ENCODE results near the gene GRM7. TPM values are rescaled to one million over a fixed set of nuclear protein-coding genes. Genes with fewer than 3 reads are reported as not detected.

The GRM7 gene
- total RNA-seq, 2 experiments from 2014 or later = not detected

GRCh38 chr3:7190095-7190494 lies 329.2 kb downstream of the GRM7 start:
- no peaks in the 10 kb centered on the region for H3K36me3 ChIP-seq (ENCODE audit: insufficient read depth, low read length)
- no peaks in the 10 kb centered on the region for H3K9me2 ChIP-seq (ENCODE audit: insufficient read depth, low read length)
- no peak overlapping the region for H3K27ac ChIP-seq (ENCODE audit: low read depth, low read length, poor library complexity, severe bottlenecking)
- H2AFZ ChIP-seq (ENCODE audit: low read length) = no peak overlapping the region
- CTCF ChIA-PET (ENCODE audit: unreplicated experiment) = no interaction called here
- no TSS peak for BruUV-seq (replicated peaks)
- H3K79me2 ChIP-seq (ENCODE audit: insufficient read depth, low read depth, low read length) = no peaks in the 10 kb centered on the region
- intact Hi-C loops (cut with micrococcal nuclease; ENCODE audit: unreplicated experiment) = no loop called here
- H3K4me3 ChIP-seq (ENCODE audit: low read depth, low read length, poor library complexity, severe bottlenecking) = no peak overlapping the region
- no peaks in the 10 kb centered on the region for H3K9me3 ChIP-seq (ENCODE audit: low read length)
- POLR2A ChIA-PET = no interaction called here
- TF ChIP-seq, protein P1, sequence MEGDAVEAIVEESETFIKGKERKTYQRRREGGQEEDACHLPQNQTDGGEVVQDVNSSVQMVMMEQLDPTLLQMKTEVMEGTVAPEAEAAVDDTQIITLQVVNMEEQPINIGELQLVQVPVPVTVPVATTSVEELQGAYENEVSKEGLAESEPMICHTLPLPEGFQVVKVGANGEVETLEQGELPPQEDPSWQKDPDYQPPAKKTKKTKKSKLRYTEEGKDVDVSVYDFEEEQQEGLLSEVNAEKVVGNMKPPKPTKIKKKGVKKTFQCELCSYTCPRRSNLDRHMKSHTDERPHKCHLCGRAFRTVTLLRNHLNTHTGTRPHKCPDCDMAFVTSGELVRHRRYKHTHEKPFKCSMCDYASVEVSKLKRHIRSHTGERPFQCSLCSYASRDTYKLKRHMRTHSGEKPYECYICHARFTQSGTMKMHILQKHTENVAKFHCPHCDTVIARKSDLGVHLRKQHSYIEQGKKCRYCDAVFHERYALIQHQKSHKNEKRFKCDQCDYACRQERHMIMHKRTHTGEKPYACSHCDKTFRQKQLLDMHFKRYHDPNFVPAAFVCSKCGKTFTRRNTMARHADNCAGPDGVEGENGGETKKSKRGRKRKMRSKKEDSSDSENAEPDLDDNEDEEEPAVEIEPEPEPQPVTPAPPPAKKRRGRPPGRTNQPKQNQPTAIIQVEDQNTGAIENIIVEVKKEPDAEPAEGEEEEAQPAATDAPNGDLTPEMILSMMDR (conservative IDR thresholded peaks at IDR 0.05; ENCODE audit: low read length) = no peak
- TF ChIP-seq EZH2phosphoT487 (IDR thresholded peaks at IDR 0.05; ENCODE audit: borderline replicate concordance, low read depth, low read length) = no peak
- no peaks in the 10 kb centered on the region for H3K4me1 ChIP-seq (ENCODE audit: insufficient read depth, low read length, poor library complexity, severe bottlenecking)
- H3K4me2 ChIP-seq (ENCODE audit: low read length) = no peak overlapping the region
- H4K20me1 ChIP-seq (ENCODE audit: insufficient read depth, low read length) = no peaks in the 10 kb centered on the region
- DNase-seq (ENCODE audit: low spot score) = no peak

- no peak overlapping the region for H2AFZ ChIP-seq (ENCODE audit: low read length)
- intact Hi-C loops (cut with micrococcal nuclease; ENCODE audit: unreplicated experiment) = no loop called here
- CTCF ChIA-PET (ENCODE audit: unreplicated experiment) = no interaction called here
- BruUV-seq (replicated peaks) = no TSS peak
- no peaks in the 10 kb centered on the region for H3K9me2 ChIP-seq (ENCODE audit: insufficient read depth, low read length)
- no peaks in the 10 kb centered on the region for H4K20me1 ChIP-seq (ENCODE audit: insufficient read depth, low read length)
- DNase-seq (ENCODE audit: low spot score) = no peak
- POLR2A ChIA-PET = interaction anchor here (0.6 kb wide), 1 partner anchor 242 kb away, joined by 3 read pairs; no protein-coding TSS in a partner anchor
- no peaks in the 10 kb centered on the region for H3K4me1 ChIP-seq (ENCODE audit: insufficient read depth, low read length, poor library complexity, severe bottlenecking)
- no peak overlapping the region for H3K4me3 ChIP-seq (ENCODE audit: low read depth, low read length, poor library complexity, severe bottlenecking)
- no peaks in the 10 kb centered on the region for H3K36me3 ChIP-seq (ENCODE audit: insufficient read depth, low read length)
- H3K9me3 ChIP-seq (ENCODE audit: low read length) = no peaks in the 10 kb centered on the region
- H3K4me2 ChIP-seq (ENCODE audit: low read length) = no peak overlapping the region
- TF ChIP-seq, protein P1 (conservative IDR thresholded peaks at IDR 0.05; ENCODE audit: low read length) = no peak
- no peaks in the 10 kb centered on the region for H3K79me2 ChIP-seq (ENCODE audit: insufficient read depth, low read depth, low read length)
- H3K27ac ChIP-seq (ENCODE audit: low read depth, low read length, poor library complexity, severe bottlenecking) = no peak overlapping the region
These were observed 332.4 kb downstream of the GRM7 start for GRCh38 chr3:7193269-7193668.

DNA sequence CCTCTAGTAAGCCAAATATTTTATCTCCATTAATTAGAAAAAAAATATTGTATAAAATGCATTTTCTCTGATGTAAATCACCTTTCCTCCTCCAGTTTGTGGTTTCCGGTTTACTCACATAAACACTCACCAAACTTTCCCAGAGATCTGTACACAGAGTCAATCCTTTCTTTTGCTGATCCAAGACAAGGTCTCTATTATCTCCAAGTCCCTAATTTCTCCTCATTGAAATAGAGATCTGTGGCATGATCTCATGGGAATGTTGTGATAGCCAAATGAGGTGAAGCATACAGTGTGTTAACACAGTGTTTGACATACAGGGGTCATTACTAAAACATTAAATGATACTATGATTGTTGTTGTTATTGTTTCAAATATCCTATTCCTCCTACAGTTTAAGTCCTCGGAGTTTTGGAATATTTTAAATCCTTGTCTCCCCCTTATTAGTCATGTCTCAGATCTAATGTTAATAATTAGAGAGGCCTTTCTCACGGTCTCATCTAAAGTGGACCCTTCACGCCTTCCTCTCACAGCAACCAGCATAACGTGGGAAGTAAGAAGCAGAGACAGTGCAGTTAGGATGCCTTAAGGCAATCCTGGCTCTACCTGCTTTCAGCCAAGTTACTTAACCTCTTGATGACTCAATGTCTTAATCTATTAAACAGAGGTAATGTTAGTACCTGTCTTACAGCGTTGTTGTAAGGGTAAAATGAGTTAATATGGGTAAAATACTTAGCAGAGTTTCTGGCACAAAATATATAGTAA lies 333.3 kb downstream of the GRM7 start:
- intact Hi-C loops (cut with micrococcal nuclease; ENCODE audit: unreplicated experiment) = no loop called here
- Histone ChIP-seq H3K9me2 (ENCODE audit: insufficient read depth, low read length) (no peaks in the 10 kb centered on the region), H3K36me3 (ENCODE audit: insufficient read depth, low read length) (no peaks in the 10 kb centered on the region), H2AFZ (ENCODE audit: low read length) (no peak overlapping the region), H3K4me3 (ENCODE audit: low read depth, low read length, poor library complexity, severe bottlenecking) (no peak overlapping the region), H3K9me3 (ENCODE audit: low read length) (no peaks in the 10 kb centered on the region), H3K79me2 (ENCODE audit: insufficient read depth, low read depth, low read length) (no peaks in the 10 kb centered on the region), H3K27ac (ENCODE audit: low read depth, low read length, poor library complexity, severe bottlenecking) (no peak overlapping the region), H3K4me1 (ENCODE audit: insufficient read depth, low read length, poor library complexity, severe bottlenecking) (no peaks in the 10 kb centered on the region), H3K4me2 (ENCODE audit: low read length) (no peak overlapping the region), H4K20me1 (ENCODE audit: insufficient read depth, low read length) (no peaks in the 10 kb centered on the region)
- POLR2A ChIA-PET = no interaction called here
- no peak for DNase-seq (ENCODE audit: low spot score)
- BruUV-seq (replicated peaks) = no TSS peak
- CTCF ChIA-PET (ENCODE audit: unreplicated experiment) = no interaction called here
- TF ChIP-seq, protein P1 (conservative IDR thresholded peaks at IDR 0.05; ENCODE audit: low read length) = no peak
- no peak for TF ChIP-seq EZH2phosphoT487 (IDR thresholded peaks at IDR 0.05; ENCODE audit: borderline replicate concordance, low read depth, low read length)
